HFFc6 (cell line): ENCODE data around the gene TSPYL1. TPM values are rescaled to one million over a fixed set of nuclear protein-coding genes. Genes with fewer than 3 reads are reported as not detected.

Experiments used
- DNase-seq: peaks from one replicate; pipeline ENCODE4 v3.0.0-alpha.2; 2018
- H3K27ac Mint-ChIP-seq: 2 replicates; pipeline ENCODE4 v1.8.0; 2020; ENCODE audit warnings: mild to moderate bottlenecking, mixed read lengths
- H3K27me3 Mint-ChIP-seq: 2 replicates; pipeline ENCODE4 v1.8.0; 2021; ENCODE audit warnings: mild to moderate bottlenecking, moderate library complexity, mixed read lengths; ENCODE audit not compliant: insufficient read depth
- H3K36me3 Mint-ChIP-seq: 2 replicates; pipeline ENCODE4 v1.8.0; 2021; ENCODE audit warnings: low read depth, mixed read lengths
- H3K4me1 Mint-ChIP-seq: 2 replicates; pipeline ENCODE4 v1.8.0; 2020; ENCODE audit warnings: low read depth, mixed read lengths
- H3K4me3 Mint-ChIP-seq: 2 replicates; pipeline ENCODE4 v1.8.0; 2020; ENCODE audit warnings: mild to moderate bottlenecking, moderate library complexity, mixed read lengths
- H3K9me3 Mint-ChIP-seq: 2 replicates; pipeline ENCODE4 v1.8.0; 2020; ENCODE audit warnings: mild to moderate bottlenecking, mixed read lengths
- total RNA-seq, 6 experiments: library from RNA; stranded (reverse); fragmentation: NEBNext Ultra II Directional; extraction: Animal tissue kit (Norgen Biotek cat#: 25700); gene quantifications; 2 replicates in 1 of 6; 3 replicates in 5 of 6; pipeline ENCODE4 v1.2.3, GENCODE V29; 2021
- TF ChIP-seq, protein P1 (sequence below): fragments of 200-600 bp; sonication (generic); IDR thresholded peaks from 2 replicates; pipeline ENCODE4 v1.5.0; 2021; ENCODE audit warnings: antibody characterized with exemption, mild to moderate bottlenecking

The TSPYL1 gene
- total RNA-seq, 6 experiments from 2014 or later, result 106 to 132 (median 114) TPM

DNA sequence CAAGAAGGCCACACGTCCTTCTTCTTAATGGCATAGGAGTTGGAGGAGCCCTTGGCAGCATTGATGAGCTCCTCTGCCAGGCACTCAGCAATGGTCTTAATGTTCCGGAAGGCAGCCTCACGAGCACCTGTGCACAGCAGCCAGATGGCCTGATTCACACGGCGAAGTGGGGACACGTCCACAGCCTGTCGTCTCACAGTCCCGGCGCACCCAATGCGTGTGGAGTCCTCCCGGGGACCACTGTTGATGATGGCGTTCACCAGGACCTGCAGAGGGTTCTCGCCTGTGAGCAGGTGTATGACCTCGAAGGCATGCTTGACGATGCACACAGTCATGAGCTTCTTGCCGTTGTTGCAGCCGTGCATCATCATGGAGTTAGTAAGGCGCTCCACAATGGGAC lies 21.2 kb downstream of the TSPYL1 start:
- TF ChIP-seq, protein P1, sequence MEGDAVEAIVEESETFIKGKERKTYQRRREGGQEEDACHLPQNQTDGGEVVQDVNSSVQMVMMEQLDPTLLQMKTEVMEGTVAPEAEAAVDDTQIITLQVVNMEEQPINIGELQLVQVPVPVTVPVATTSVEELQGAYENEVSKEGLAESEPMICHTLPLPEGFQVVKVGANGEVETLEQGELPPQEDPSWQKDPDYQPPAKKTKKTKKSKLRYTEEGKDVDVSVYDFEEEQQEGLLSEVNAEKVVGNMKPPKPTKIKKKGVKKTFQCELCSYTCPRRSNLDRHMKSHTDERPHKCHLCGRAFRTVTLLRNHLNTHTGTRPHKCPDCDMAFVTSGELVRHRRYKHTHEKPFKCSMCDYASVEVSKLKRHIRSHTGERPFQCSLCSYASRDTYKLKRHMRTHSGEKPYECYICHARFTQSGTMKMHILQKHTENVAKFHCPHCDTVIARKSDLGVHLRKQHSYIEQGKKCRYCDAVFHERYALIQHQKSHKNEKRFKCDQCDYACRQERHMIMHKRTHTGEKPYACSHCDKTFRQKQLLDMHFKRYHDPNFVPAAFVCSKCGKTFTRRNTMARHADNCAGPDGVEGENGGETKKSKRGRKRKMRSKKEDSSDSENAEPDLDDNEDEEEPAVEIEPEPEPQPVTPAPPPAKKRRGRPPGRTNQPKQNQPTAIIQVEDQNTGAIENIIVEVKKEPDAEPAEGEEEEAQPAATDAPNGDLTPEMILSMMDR, result no peak
- Mint-ChIP-seq H3K27ac (no peak overlapping the region), H3K9me3 (peaks cover 9% of the 10 kb centered on the region), H3K27me3 (no peaks in the 10 kb centered on the region), H3K4me1 (peaks cover 24% of the 10 kb centered on the region), H3K4me3 (no peak overlapping the region), H3K36me3 (peaks cover 29% of the 10 kb centered on the region)
- no peak for DNase-seq

DNA sequence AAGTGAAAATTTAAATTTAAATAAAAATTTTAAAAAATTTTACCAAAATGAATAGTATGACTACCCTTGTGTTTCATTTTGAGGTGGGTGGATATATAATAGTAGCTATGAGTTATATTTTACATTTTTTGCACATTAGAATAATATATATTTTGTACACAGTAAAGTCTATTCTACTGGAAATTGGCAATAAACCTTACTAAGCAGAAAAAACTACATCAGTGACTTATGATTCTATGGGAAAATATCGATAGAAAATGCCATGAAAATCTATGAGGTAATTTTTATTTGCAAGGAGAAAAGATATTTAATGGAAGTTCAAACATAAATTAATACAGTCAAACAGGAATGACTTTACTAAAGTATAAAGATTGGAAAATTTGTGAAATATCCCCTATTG lies 23.0 kb downstream of the TSPYL1 start:
- no peak overlapping the region for H3K4me3 Mint-ChIP-seq
- H3K4me1 Mint-ChIP-seq, result peaks cover 18% of the 10 kb centered on the region
- H3K36me3 Mint-ChIP-seq, result peaks cover 11% of the 10 kb centered on the region; the same call in 1 of the 2 replicates
- no peak overlapping the region for H3K27ac Mint-ChIP-seq
- no peaks in the 10 kb centered on the region; the same call in 1 of the 2 replicates for H3K9me3 Mint-ChIP-seq
- DNase-seq, result no peak
- H3K27me3 Mint-ChIP-seq, result no peaks in the 10 kb centered on the region
- TF ChIP-seq, protein P1, result no peak

DNA sequence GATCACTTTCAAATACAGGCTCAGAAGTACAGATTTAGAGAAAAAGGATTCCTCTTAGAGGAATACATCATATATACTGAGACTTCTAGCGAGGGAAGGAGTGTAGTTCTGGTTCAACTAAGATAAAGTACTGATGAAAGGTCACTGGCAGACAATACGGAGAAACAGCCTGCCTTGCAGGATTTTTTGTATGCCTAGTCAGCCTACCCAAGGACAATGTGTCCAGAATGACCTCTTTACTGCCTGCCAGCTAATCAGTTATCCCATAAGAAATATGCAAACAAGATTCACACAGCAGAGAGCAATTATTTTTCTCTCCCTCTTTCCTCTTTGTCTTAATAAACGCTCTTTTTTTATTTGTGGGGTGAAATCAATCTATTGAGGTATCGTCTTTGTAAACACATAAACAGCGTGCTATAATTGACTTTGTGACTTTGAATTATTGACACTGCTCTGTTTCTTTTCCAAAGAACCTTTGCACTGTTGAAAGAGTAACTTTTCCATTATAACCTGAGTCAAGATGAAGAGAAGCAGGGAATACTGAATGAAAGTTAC lies 24.4 kb downstream of the TSPYL1 start:
- Mint-ChIP-seq H3K27ac (no peak overlapping the region), H3K9me3 (no peaks in the 10 kb centered on the region; the same call in 1 of the 2 replicates), H3K27me3 (no peaks in the 10 kb centered on the region), H3K36me3 (peaks cover 17% of the 10 kb centered on the region), H3K4me1 (peaks cover 8% of the 10 kb centered on the region), H3K4me3 (no peak overlapping the region)
- TF ChIP-seq, protein P1, result no peak
- no peak for DNase-seq

DNA sequence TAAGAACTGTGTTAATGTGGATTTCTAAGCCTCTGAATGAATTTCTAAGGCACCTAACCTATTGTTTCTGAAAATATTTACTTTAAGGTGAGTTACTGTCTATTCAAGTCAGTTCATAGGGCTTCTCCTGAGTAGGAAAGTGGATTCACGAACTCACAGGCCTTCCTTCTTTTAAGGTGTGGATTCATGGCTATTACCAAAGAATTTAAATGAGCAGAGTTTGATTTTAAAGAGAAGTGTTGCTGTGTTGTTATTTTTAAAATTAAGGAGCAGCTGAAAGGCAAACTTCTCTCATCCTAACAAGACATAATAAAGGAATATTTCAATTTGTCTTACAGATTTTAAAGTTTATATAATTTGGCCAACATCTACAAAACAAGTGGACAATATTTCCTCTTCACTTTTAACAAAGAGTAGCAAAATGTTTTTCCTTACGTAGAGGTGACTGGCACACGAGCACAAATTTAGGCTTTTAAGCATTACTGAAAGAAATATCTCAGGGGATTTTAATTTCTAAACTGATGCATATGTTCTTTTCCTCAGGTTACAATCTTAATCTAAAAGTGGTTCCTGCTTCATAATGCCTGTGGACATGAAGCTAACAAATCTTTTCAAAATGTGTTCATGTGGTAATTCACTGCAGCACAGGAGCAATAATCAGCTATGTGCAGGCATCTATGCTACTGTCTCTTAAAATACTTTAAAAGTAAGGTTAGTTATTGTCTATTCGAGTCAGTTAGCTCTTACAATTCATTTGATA lies 25.3 kb downstream of the TSPYL1 start:
- Mint-ChIP-seq H3K36me3 (peaks cover 20% of the 10 kb centered on the region), H3K4me3 (no peak overlapping the region)
- DNase-seq, result no peak

DNA sequence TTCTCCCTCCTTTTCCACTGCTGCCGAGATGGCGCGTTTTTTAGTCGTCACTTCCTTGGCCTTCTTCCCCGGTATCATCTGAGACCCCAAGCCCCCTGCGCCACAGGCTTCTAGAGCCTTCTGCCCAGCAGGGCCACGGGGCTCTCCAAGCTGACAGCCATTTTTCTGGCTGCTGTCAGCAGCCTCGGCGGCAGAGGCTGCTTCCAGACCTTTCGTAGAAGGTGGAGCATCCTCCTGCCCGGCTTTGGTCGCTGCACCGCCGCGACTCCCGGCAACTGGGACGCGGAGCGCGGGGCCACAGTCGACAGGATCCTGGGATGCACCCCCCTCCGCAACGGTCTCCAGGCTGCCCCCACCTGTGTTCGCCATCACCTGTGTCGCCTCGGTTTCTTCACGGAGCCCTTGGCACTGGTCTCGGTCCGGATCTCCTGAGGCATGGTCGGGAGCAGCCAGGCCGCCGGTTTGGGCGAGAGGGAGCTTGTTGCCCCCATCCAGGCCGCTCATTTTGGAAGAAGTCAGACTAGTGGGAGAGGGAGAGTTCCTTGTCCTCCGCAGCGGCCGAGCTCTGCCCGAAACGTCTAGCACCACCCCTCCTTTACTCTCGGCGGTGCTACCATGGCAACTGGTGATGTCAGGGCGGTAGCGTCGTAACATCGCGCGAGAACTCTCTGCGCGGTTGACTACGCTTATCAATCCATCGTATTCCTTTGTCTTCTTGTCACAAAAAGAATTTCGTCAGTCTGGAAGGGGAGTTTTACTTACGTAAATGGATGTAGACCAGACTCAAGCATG lies 26.0 kb downstream of the TSPYL1 start, which contains the start of gene TSPYL4:
Gene TSPYL4 (minus strand): TSS at position 571 of the 792 bp plus-strand sequence. CDS start 67 bp downstream, at position 504.
- Mint-ChIP-seq H3K4me3 (no peak within 1 kb of the TSS), H3K9me3 (no peaks in the 10 kb centered on the region; the same call in 1 of the 2 replicates), H3K27ac (no peak within 1 kb of the TSS), H3K36me3 (peaks cover 24% of the 10 kb centered on the region), H3K4me1 (peaks cover 7% of the 10 kb centered on the region), H3K27me3 (no peaks in the 10 kb centered on the region)
- peak; percentile 94 for DNase-seq
- TF ChIP-seq, protein P1, result no peak; the same call in 1 of the 2 replicates

More for the DNA sequence above, 25.3 kb downstream of the TSPYL1 start:
- no peaks in the 10 kb centered on the region; the same call in 1 of the 2 replicates for H3K4me1 Mint-ChIP-seq
- no peaks in the 10 kb centered on the region for H3K27me3 Mint-ChIP-seq
- H3K9me3 Mint-ChIP-seq, result no peaks in the 10 kb centered on the region; the same call in 1 of the 2 replicates
- H3K27ac Mint-ChIP-seq, result no peak overlapping the region
- TF ChIP-seq, protein P1, result no peak
